GM21717 (cell line): Measurements from ENCODE around the gene CFAP97D1.
A peak's percentile ranks its signal among the peaks of the same experiment; 100 is the strongest.

Source experiments
- ATAC-seq: cut with Tn5 transposase; IDR thresholded peaks from one replicate; pipeline ENCODE4 v1.9.1; 2021; ENCODE audit warnings: mild to moderate bottlenecking, moderate library complexity; ENCODE audit not compliant: unreplicated experiment

CFAP97D1 gene

DNA sequence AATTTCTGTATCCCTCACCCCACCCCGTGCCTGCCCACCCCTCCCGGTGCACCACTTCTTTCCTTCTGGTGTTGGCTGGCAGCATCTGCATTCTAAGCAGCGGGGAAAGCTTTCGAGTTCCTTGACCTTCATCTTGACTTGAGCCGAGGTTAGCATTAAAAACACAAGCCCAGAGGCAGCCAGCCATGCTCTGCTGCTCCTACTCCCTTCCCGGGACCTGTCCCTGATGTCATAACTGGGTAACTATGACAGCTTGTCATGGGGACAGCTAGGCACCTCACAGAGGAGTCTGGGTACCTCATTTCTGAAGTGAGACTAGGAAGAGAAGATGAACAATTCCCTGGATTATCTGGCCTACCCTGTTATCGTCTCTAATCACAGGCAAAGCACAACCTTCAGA lies at the start of gene CFAP97D1:
TSS of gene CFAP97D1 (plus strand) at position 301 of the 400 bp plus-strand sequence. CDS start at position 329, 28 bp downstream.
- ATAC-seq: no peak

GRCh38 chr17:43732958-43733357 lies 47.3 kb upstream of the CFAP97D1 start:
- ATAC-seq: no peak

GRCh38 chr17:43733956-43734355 lies 46.3 kb upstream of the CFAP97D1 start:
- ATAC-seq: no peak

DNA sequence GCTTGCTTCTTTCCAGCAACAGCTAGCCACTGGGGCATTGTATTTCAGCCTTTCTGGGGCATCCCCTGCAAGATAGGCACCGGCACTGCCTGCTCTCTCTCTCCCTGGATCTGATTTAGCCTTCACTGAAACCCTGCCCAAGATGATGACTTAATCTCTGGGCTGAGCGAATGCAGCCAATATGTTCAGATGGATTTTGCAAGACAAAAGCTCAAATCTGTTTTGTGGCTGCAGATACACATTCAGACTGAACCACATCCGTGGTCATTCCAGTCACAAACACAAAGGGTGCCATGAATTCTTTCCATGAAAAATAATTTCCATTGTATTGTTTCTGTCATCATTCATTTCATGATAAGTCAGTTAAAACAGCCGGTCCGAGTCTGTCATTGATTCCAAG lies 45.9 kb upstream of the CFAP97D1 start:
- ATAC-seq: no peak

DNA sequence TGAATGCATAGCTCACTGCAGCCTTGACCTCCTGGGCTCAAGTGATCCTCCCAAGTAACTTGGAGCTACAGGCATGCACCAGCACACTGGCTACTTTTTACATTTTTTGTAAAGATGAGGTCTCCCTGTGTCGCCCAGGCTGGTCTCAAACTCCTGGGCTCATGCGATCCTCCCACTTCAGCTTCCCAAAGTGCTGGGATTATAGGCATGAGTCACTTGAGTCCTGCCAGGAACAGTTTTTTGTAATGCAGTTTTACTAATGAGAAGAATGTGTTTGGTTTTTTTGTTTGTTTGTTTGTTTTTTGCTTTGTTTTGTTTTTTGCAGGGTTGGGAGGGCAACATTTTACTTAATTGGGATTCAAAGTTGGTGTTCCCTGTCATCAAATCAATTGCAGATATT lies 43.8 kb upstream of the CFAP97D1 start:
- no peak for ATAC-seq

DNA sequence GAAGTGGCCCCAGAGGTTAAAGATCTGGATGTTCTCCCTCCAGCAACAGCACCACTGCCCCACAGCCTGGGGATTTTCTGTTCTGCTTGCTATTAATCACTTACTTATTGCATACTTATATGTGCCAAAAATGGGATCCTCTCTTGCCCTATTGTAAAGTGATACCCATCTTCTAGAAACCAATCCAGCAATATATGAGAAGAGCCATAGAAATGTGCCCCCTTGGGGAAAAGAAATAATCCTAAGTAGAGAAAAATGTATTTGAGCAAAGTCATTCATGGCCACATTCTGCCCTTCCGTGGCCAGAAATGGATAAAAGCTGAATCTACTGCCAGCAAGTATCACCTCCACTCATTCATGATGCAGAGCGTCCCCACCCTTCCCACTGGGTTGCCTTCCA lies 42.5 kb upstream of the CFAP97D1 start:
- ATAC-seq: no peak

- no peak for ATAC-seq
Measured at GRCh38 chr17:43740541-43740940, 39.7 kb upstream of the CFAP97D1 start.

DNA sequence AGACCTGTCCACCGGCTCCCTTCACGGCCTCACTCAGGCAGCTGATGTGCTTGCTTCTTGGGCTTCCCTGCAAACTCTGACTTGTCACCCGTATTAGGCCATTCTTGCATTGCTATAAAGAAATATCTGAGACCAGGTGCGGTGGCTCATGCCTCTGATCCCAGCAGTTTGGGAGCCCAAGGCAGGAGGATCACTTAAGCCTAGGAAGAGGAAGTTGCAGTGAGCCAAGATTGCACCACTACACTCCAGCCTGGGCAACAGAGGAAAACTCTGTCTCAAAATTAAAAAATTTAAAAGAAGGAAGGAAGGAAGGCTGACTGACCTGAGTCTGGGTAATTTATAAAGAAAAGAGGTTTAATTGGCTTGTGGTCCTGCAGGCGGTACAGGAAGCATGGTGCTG lies 38.6 kb upstream of the CFAP97D1 start:
- ATAC-seq: no peak

GRCh38 chr17:43745541-43745940 lies 34.7 kb upstream of the CFAP97D1 start:
- no peak for ATAC-seq

- ATAC-seq: no peak
Measured at GRCh38 chr17:43750153-43750552, 30.1 kb upstream of the CFAP97D1 start.

DNA sequence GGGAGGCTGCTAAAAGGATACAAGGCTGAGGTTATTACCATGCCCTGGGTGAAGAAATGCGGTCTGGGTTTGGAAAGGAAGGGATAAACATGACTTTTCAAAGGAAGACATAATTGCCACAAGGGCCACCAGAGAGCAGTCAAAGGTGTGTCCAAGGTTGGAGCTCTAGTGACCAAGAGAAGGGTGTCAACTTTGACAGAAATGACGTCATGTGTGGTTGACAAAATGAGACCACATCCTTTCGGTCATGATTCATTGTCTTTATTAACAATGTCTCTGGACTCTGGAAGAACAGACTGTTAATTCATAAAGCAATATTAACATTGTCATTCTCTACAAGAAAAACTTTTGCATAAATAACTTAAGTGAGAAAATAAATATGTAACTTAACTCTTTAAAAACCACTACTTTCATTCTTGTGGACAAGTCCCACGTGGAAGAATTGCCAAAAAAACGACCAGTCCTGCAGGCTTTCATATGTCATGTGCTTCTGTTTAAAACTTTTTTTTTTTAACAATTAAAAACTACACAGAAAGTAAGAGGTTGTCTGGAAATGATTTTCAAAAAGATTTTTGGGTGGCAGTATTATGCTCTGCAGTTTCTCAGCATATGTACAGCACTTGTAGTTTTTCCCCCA lies 26.6 kb upstream of the CFAP97D1 start:
- no peak for ATAC-seq

- ATAC-seq: no peak
Measured at GRCh38 chr17:43754947-43755346, 25.3 kb upstream of the CFAP97D1 start.

DNA sequence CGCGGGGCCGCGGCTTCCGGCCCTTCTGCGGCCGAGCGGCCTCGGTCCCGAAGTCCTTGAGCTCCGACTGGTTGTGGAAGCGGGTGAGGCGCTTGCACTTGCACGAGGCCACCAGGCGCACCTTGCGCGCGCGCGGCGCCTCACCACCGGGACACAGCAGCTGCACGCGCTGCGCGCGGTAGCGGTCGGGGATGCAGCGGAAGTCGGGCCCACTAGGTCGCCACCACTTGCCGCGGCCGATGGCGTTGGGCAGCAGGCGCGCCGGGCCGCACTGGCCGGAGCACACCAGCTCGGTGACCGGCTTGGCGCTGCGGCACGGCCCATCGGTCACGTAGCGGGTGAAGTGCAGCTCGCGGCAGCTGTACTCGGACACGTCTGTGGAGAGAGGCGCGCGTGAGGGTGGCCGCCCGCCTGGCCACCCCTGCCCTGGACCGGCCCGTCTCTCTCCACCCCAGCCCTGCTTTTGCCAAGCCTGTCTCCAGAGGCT lies 24.8 kb upstream of the CFAP97D1 start:
- no peak for ATAC-seq

- ATAC-seq: no peak
Measured at GRCh38 chr17:43756201-43756600, 24.0 kb upstream of the CFAP97D1 start.

- no peak for ATAC-seq
Measured at GRCh38 chr17:43757171-43757660, 23.0 kb upstream of the CFAP97D1 start.

DNA sequence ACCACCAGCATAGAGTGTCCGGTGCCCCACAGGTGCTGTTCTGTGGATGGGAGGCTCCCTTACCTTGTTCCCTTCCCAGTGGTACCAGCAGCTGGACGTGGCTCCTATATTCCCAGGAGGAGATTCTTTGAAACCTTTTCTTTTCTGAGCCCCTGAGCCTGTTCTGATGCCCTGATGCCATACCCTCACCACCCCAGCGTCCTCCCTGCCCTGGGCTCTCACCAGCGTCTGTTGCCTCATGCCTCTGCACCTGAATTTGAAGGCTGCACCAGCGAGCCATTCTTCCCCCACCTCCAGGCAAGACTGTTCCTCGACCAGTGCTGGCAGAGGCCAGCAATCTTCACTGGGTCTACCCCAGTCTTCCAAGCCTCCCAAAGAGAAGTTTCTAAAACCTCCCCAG lies 22.1 kb upstream of the CFAP97D1 start:
- no peak for ATAC-seq

DNA sequence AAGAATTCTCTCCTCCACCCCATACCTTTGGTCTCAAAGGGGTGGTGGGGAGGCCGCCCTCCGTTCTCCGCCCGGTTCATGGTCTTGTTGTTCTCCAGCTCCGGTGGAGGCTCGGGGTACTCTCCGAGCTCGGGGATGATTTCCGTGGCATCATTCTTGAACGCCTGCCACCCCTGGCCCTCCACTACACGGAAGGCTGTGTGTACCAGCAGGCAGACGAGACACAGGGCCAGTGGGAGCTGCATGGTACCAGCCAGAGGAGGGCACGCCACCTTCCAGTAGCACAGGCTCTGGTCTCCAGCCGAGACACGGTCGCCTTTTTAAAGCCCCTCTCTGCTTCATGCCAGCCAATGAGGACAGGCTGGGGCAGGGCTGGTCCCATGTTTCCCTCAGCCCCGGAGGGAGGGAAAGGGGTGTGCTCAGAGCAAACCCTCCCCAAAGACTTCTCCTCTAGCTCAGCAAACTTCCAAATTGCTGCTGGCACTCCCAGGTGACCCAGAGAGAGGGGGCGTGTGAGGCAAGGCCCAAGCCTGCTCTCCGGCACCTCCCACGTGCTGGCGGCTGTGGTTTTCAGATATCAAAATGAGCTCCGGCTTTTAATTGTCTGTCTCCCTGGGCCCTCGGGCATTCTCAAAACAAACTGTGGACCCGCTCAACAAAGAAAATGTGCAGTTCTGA lies 21.6 kb upstream of the CFAP97D1 start, which contains the start of gene SOST:
TSS of gene SOST (minus strand) at position 295 of the 678 bp plus-strand sequence. CDS start at position 245, 50 bp downstream.
- no peak for ATAC-seq

DNA sequence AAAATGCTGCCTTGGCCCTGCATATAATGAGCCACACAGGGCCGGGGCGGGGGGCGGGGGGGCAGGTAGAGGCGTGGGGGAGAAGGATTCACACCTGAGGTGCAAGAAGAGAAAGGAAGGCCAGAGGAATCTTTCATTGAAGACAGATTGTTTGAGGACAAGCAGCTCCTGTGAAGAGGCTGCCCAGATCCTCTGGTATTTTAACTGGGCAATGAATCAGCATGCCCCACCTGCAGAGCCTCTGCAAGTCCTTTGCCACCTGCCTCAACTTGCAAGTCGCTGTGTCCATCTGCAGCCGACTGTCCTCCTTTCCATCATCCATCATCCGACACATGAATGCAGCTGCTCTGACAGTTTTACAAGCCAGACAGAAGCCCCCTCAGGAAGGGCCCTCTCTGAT lies 20.4 kb upstream of the CFAP97D1 start:
- ATAC-seq: no peak

DNA sequence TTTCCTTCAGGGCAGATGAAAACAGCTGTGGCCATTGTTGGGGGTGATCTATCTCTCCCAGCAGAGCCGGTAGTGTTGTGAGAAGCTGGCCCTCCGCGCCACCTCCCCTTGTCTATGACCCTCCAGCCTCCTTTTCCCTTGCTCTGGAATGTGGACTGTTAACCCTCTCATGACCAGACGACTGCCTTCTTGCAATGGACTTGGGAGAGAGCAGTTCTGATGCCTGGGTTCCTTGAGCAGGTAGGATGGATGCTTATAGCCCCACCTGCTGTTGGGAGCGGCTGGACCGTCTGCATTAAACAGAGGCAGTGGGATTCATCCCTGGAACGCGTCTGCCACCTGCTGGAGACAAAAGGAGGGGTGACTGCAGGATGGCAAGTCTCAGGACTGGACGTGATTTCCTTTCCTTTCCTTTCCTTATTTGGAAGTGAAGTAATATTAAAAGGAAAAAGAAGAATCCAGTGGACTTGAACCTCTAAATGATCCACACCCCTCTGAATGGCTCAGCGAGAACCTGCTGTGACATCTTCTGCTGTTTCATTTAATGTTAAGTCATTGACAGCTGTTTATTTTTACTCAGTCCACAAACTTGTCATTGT lies 19.9 kb upstream of the CFAP97D1 start:
- peak; percentile 49 for ATAC-seq

DNA sequence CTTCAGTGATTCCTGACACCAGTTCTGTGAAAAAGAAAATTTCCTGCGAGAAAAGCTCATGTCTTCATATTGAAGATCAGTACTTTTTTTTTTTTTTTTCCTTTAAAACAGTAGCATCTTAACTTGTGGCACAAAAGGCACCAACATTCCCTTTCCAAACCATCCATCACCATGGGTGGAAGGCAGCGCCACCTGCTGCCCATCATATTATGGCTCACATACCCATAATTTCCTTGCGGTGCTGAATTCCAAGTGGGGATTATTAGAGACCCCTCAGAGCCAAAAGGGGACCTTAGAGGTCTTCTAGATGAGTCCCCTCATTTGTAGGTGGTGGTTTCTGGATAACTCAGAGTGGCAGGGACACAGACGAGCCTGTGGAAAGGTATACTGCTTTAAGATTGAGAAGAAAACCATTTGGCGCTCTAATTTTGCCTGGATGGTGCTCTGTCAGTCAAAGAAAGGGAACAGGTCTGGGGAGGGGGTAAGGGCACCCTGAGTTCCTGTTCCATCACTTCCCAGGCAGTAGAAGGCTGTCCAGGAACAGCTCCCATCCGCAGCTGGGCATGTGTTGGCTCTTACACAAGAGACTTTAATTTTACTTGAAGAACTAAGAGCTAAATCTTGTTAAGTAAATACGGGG lies 13.7 kb upstream of the CFAP97D1 start:
- ATAC-seq: no peak

DNA sequence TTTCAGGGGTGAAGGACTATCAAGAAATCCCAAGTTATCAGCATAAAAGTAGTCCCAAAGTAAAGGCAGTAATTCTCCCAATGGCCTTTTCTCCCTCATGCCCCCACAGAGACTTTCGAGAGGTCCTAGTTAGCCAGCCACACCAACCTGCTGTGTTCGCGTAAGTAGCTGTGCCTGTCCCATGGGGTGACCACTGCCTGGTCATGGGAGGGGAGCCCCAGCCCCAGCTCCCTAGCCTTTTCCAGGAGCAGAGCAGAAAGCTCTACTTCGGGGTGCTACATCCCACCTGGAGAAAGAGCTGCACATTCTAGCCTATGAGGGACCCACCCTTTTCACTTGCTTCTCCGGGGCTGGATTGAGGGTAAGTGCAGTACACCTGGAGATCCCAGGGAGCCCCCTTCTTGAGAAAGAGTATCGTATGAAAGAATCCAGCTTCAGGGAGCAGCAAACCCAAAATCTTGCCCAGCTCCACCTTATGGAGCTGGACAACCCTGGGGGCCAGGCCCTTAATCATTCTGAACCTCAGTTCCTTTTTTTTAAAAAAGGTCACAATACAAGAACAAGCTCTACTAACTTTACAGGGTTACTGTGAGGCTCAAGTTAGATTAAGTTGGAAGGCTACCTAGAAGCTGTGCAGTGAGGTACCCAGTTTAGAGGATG lies 13.1 kb upstream of the CFAP97D1 start:
- no peak for ATAC-seq
